Activated CD8-positive, alpha-beta memory T cell treated with anti-CD3 and anti-CD28 coated beads for 36 hours (primary cell): ENCODE data around the gene SUB1. TPM values are rescaled to one million over a fixed set of nuclear protein-coding genes. Genes with fewer than 3 reads are reported as not detected.

Experiments used
- total RNA-seq, 2 experiments: library from RNA; stranded (reverse); gene quantifications; one replicate each; pipeline ENCODE4 v1.2.3, GENCODE V29; 2021

The SUB1 gene
- total RNA-seq, 2 experiments from 2014 or later, result 474 TPM

Other genes with a start within 250 kb of the SUB1 start
- 10 to 100 TPM; 75.9 to 77.4 TPM for gene ZFR, start 140.8 kb upstream of the SUB1 start, total RNA-seq
- gene NPR3, start 125.8 kb downstream of the SUB1 start, total RNA-seq, result not detected